ENCODE results near the gene OTX2.

Gene OTX2

DNA sequence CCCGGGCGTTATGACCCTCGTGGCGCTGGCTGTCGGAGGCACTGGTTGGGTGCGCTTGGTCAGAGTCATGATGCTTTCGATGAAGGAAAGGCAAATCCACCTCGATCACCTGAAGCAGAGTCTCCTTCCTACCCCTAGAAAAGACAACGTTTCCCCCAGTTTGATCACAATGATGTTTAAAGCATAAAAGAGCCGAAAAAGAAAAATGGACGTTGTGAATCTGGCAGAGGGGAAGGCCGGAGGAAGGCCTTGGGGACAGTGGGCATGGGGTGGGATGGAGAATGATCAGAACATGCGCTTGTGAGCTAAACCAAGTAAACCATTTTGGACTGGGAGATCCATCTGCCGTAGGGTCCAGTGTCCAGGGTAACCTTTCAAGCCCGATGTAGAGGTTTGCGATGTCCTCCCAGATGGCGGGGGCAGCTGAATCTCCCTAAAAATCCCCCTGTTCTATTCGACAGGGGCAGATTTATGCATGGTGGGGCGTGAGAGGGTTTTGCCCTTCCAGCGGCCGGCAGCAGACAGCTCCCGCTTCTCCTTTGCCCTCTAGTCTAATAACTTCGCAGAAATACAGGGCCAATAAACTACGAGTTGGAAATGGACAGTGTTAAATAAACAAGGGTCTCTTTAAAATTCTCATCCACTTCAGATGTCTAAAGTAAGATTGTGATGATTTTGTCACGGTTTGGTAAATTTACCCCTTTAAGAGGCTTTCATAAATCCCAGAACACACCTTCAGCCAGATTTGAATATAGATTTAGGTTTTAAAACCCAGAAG, 2.3 kb upstream of the OTX2 start:
- no peak for DNase-seq (ENCODE audit: low read depth)

DNA sequence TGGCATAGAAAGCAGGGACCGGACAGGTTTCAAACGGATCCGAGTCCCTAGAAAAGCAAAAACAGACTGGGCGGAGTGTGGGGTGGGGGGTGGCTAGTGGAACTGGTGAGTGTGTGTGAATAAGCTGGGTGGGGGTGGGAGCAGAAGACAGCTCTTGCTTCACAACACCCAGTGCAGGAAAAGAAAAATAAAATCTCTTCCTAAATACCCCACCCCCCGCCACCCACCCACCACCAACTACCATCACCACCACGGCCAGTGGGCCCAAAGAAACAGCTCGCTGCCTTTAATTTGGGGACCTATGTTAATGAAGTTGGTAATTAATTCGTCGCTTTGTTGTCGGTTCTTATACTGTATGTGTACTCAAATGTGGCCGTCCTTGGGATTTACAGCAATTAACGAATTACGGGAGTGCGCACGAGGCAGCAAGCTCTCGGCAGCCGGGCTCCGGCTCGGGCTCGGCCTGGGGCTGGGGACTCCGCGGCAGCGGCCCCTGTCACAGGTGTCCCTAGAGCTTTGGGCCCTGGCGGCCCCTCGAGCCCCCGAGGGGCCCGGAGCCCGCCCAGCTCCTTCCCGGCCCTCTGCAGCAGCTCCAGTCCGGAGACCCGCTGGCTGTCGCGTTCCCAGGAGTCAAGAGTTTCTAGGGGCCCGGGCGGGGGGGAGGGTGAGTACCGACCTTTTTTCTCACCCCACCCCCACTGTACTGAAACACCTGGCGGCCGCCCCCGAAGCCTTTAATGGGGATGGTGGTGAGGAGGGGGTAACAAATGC, 1.5 kb upstream of the OTX2 start:
- DNase-seq (ENCODE audit: low read depth) = no peak

DNA sequence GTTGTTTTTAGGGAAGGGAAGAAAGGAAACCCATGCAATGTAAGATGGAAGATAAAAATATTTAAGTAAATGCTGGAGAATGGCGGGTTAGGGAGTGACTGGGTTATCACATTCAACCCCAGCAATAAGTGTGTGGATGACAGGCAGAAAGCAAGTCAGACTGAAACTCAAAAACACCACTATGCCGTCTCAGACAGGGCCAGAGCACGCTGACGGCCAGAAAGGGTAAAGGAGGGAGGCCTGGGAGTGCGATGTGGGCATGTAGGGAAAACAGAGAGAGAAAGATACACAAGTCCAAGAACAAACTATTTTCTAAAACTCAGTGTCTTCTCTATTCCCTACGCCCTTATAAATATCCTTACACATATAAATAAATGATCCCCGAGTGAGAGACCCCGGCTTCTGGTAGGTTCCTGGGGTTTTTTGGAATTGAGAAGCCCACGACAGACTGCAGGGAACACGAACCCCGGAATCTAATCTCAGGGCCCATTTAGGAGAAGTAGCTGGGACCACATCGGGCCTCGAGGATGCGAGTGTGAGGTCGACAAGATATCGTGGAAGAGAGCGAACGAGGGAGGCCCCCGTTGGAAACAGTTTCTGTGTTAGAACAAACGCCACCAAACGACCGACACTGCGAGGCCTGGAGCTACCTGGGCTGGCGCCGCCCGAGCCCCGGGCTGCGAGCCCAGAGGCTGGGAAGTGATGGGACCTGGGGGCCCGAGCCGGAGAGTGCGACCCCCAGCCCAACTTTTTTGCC, 735 bp upstream of the OTX2 start:
- no peak for DNase-seq (ENCODE audit: low read depth)

DNA sequence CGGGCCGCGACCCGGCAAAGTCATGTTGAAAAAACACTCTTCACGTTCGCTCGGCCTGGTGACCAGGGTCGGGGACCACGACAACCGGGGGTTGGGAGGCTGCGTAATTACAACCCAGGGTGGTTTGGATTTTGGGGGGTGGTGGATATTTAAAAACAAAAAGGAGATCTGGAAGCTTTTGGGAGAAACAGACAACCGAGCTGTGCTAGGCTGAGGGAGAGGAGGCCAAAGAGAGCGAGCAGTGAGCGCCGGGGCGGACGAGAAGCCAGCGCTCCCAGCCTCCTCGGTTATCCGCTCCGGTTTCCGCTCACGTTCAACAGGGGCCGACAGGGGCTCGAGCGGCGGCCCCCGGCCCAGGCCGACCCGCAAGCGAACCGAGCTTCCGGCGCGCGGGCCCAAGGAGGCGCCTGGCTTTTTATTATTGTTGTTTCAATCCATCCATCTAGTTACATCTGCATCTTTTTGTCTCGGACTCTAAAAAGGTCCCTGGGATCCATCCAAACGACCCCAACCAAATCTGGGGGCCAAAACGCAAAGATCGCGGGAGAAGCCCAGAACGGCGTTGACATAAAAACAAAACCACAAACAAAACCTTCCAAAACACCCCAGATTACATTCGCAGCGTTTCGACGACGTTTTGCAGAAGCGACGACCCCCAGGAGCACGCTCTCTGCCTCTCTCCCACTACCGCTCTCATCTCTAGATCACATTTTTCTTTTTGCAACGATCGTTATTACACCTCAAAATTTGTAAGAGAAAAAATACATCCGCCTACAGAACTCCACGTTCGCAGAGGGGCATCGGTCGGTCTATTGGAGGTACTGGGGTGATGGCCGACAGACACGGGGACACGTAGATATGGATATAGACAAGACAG, 771 bp downstream of the OTX2 start:
- no peak for DNase-seq (ENCODE audit: low read depth)

DNA sequence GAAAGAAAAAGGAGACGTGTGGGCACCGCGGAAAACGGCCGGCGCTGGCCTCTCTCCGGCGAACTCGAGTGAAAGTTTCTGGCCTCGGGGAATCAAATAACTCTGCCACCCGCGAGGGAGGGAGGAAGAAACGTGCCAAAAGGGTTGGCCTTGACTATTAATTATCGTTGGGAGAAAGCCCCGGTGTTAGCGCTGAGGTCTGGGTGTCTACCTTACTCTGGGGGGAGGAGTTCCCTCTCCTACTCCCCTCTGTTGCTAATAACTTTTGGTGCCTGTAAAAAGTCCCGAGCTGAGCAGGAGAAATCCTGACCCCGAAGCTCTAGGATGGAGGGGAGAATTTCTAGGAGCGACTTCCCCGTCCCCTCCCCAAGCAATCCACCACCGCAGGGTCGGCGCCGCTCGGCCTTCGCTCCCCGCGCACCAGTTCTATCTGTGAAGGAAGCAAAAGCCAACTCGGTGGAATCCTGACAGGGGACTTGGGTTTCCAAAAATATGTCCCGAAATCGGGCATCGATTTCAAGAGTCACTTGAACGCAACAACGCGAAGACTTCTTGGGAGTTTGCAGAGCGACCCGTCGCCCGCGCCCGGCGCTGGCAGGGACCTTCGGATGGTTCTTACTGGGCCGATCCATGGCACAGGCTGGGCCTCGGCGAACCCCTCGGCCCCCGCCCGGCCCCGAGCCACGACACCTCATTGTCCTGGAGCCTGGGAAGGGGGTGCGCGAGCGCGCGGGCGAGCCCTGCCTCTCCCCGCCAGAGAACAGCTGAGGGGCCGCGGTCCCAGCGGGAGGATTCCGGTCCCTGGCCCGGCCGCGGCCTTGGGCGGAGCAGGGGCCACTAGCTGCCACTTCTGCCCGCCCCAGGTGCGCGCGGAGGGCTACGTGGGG, 1.7 kb downstream of the OTX2 start:
- DNase-seq (ENCODE audit: low read depth) = no peak

DNA sequence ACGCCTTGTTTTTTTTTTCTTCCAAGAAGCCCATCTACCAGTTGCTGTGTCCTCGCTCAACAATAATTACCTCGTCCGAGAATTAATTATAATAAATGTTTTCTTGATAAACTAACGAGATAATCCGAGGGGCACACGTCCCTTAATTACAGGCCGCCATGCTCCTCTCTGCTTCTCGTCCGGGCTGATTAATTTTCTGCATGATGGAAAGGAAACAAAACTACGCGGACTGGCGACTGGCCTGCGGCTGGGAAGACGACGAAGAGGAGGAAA, 2.2 kb downstream of the OTX2 start:
- DNase-seq (ENCODE audit: low read depth) = no peak

DNA sequence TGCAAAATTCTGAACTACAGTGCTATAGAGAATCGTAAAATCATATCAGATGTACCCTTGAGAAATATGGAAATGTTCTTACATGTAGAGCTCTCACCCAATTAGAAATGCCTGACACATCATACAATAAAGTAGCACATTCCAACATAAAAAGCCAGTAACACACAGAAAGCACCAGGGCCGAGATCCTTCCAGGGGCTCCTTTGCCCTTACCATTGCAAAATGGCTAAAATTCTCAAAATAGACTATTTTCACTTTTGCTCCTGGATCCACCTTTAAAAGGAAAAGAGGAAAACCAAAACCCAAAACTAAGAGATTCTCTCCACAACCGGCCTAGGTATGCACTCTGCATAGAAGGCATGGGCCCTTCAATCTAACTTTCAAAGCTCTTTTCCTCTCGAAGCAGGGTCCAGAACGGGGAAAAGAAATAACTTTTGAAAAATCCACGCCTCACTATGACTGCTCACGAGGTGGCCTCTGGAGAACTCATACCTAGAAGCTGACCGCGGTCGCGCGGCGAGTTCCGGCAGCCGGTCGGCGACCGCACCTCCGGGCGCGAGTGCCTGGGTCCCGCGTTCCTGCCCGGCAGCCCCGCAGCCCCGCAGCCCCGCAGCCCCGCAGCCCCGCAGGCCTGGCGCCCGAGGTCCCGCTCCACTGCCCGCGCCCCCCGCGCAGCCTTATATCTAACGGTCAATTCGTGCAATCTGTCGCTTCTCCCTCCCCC, 2.7 kb downstream of the OTX2 start:
- DNase-seq (ENCODE audit: low read depth) = no peak

DNA sequence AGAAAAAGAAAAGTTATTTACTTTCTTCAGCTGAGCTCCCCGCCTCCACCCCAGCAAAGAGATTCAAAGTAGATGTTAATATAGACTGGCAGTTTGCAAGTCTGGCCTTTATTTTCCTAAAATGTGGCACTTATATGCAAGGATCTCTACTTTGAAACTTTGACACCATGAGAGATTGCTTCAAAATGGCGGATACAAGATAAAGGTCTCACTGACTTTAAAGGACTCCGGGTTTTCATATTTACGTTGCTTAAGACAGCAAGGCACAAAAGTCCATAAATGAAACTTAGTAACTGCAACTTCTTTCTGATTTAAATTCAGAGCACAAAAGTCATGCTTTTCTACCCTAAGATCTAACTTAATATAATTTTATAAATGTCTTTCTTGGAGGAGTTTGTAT, 3.5 kb downstream of the OTX2 start:
- no peak for DNase-seq (ENCODE audit: low read depth)

DNA sequence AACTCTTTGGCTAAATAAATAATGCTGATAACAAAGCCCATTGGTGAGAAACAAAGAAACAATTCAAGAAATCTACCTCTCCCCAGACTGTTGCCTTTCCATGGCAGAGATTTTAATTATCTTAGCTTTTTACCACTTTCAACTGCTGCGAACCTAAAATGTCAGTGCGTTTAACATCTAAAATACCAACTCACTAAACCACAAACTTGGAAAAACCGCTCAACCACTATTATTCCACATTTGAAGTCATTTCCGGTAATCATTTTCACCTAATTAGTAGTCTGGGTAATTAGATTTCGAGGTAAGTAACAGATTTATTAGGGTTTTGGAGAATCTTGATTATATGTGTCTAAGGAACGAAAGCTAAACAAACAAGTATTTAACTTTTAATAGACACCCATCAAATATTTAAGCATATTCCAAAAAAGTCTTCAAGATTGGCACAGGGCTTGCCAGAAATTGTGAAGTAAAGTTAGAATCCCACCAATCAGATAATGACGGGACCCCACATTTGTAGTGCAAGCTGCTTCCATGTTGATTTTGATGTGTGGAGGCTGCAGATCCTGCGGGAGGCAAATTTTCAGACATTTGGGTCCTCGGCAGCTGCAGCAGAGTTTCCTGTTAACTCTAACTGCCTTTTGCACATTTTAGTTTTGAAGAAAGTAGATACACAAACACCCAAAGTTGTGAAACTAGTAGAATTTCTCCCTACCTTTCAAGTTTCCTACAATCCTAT, 4.1 kb downstream of the OTX2 start:
- no peak for DNase-seq (ENCODE audit: low read depth)

DNA sequence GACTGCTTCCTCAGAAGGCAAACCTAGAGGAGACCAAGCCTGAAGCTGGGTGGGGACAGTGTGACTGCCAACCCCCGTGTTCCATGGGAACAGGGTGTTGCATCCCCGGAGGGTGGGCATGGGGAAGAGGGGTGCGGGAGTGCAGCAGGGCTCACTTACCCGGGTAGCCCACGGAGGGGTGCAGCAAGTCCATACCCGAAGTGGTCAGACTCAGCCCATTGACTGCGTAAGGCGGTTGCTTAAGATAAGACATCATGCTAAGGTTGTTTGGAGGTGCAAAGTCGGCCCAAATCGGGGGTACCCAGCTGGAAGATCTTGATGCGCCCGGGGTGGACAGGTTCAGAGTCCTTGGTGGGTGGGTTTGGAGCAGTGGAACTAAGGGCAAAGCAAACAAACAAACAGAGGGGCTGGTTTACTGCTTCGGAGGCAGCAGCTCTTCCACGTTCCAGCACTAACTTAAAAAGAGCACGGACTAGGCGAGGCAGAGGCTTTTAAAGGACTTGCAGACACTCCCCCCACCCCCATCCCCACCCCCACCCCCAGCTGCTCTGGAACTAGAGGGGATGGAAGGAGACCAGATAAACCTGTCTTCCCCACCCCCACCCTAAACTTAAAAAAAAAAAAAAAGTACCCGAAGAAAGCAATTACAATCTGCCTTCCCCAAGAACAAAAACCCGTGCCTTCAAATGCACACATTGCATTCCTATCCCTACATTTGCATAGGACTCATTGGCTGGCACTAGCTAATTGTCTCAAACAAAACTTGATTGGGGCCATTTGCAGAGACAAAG, 4.9 kb downstream of the OTX2 start:
- no peak for DNase-seq (ENCODE audit: low read depth)

DNA sequence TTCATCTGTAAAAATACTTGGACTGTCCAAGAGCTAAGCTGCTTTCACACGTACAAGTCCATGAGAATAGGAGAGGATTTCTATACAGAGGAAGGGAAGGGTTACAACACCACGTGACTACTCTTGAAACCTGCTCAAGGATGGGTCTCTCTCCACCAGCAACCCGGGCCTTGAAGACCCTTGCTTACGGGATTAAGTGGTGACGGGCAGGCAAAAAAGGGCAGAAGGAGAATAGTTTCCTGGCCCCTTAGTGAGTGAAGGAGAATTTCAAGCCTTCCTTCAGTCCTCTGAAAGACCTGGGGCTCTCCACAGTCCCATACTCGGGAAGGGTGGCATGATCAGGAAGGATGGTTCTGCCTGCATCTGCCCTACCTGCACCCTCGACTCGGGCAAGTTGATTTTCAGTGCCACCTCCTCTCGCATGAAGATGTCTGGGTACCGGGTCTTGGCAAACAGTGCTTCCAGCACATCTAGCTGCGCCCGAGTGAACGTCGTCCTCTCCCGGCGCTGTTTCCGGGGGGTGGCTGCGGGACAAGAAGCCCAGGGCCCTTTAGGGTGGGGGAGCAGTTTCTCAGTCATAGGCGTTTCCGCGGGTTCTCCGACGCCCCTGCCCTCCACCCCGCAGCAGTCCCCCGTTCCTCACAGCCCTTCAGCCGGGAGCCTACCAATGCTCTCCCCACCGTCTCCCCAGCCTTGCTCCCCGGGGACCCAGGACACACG, 6.3 kb downstream of the OTX2 start:
- DNase-seq (ENCODE audit: low read depth) = no peak

DNA sequence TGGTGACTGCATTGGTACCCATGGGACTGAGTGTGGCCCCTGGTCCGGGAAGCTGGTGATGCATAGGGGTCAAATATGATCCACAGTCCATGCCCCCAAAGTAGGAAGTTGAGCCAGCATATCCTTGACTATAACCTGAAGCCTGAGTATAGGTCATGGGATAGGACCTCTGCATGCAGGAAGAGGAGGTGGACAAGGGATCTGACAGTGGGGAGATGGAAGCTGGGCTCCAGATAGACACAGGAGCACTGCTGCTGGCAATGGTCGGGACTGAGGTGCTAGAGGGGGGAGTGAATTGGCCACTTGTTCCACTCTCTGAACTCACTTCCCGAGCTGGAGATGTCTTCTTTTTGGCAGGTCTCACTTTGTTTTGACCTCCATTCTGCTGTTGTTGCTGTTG, 8.4 kb downstream of the OTX2 start:
- DNase-seq (ENCODE audit: low read depth) = no peak

DNA sequence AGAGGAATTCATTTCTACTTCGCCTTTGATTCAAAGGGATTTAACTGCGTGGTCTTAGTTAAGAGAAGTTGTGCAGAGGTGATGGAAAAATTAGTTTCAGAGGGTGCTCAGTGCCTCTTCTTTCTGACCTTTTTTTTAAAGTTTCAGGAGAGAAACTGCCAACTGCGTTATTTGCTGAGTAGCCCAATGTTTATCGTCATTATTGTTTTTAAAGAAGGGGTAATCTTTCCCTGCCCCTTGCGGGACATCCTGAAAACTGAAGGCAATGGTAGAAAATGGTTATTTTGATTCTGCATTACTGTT, 11.0 kb downstream of the OTX2 start:
- no peak for DNase-seq (ENCODE audit: low read depth)

DNA sequence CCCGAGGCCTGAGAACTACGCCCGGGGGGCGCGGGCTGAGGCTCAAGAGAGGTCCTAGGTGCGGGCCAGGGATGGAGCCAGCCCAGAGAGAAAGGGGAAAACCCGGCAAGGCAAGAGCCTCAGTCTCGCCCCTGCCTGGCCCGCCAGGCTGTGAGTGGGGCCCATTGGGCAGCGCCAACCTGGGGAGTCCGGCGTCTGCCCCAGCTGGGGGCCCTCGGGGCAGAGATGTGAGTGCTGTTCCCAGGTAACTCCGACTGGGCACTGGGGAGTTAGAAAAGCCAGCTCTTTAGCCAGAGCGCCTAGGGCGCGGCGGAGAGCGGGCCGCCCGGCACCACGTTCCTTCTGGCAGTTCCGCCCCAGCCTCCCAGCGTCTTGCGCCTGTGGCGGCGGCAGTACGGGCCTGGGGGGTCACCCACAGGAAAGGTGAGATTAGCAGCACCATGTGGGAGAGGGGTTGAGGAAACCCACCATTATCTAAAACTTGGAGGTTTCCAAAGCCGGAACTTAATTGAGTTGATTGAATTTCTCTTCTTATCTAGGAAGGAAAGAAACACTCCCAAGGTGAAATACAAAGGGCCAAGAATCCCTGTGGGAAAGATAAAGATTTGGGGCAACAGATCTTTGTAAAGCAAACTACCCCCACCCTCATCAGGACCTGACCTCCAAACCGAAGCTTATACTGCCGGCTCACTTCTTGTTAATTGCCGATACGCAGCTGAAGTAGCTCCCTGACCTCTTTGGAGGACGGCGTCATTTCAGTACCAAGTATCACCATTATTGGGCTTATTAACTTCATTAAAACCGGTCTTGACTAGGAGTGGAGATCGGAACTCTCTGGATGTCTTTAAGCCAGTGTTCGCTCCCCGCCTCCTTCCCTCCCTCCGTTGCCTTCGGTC, 11.6 kb downstream of the OTX2 start:
- no peak for DNase-seq (ENCODE audit: low read depth)

DNA sequence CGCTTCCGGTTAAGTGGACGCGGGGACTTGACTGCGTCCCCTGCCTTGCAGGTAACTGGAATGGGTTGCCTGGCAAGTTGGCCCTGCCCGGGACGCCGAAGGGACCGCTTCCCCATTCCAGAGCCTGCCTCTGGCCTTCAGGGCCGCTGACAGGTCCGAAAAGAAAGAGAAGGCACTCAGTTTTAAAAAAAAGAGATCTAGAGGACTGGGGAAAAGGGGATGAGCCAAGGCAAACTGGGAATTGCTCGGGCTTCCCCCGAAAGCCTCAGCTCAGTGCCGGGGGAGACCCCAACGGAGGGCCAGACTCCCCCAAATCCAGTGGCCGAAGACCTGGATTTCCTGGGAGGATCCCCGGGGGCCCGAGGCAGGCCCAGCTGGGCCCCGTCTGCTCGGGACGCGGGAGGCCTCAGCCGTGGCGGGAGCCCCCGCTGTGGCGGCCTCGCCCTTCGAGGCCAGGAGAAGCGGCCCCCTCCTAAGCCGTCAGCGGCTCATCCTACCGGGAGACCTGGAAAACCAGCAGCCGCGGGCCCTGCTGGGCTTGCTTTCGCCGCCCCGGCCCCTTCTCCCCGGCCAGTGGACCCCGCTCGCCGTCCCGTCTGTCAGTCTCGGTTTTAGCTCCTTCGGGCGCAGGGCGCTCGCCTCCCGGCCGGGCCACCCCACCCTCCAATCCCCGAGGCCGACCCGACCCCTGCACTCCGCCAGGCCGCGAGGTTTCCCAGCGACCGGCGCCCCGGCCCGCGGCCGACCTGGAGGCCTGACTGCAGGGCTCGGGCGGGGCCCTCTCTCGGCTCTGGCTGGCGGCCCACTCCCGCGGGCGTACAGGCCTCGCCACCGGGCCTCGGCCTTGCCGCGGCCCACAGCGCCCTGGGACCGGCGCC, 12.5 kb downstream of the OTX2 start:
- no peak for DNase-seq (ENCODE audit: low read depth)

DNA sequence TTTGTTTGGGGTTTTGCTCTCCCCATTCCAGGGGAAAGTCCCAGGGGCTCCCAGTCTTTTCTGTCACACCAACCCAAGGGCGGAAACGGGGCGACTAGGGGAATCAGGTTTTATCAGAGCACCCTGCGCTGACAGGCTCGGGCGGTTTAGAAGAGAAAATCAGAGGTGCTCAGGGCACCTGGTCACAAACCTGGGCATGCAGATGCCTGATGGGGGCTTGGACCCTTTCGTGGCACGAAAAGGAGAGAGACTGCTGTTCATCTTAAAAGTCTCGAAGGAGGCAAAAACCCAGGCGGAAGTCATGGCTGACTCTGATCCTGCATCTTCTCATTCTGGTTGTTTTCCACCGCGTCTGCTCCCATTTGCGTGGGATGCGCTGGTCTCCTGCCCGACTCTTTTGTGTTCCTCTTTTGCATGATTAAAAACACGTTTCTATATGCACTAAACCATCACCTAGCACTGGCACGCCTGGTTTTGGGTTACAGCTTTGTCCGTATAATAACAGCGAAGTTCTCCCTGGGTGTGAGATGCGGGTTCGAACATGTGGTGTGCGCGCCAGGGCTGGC, 13.2 kb downstream of the OTX2 start:
- DNase-seq (ENCODE audit: low read depth) = no peak
